ENCODE data around the gene MC3R.

The MC3R gene
- long read RNA-seq: 0 reads

DNA sequence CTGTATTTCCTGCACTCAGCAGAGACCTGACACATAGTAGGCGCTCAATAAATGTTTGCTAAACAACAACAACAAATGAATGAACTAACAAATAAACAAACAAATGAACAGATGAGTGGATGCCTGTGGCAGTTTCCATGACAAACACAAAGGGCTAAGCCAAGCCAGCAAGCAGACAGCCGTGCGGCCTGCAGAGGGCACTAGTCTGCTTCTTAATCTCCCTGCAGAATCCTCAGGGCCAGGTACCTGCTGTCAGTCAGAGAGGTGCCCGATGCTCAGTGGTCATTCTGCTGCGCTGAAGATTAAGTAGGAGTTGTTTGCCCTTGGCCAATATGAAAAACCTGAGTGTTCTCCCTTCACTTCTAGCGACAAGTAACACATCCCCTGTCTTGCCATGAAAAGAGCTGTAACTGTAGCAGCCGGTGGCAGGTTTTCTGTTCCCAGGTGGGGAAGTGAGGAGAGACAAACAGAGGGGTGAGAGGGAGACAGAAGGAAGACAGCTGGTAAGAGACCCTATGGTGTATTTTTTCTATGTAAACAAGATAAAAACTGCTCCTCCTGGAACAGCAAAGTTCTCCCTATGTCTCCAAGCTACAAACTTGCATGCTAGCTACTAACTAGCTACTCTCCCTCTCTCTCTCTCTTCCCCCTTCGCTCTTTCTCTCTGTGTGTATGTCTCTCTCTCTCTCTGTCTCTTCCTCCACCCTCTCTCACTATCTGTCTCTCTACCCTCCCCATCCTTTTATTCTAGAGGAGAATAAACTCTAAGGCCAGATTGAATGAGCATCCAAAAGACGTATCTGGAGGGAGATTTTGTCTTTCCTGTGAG, at the start of gene MC3R:
TSS of gene MC3R (plus strand) at position 779 of the 829 bp plus-strand sequence. CDS start 112 bp downstream, outside the sequence.
- Histone ChIP-seq H3K27me3 (ENCODE audit: insufficient read depth, poor library complexity, severe bottlenecking) (no peaks in the 10 kb centered on the region), H3K4me3 (replicated peaks; ENCODE audit: insufficient read depth, low read length) (no peak within 1 kb of the TSS), H3K27ac (replicated peaks) (no peak within 1 kb of the TSS)
- DNase-seq (ENCODE audit: low read depth in 1 of 2, low spot score in 1 of 2): peak; percentile 22 to 45
- TF ChIP-seq, protein P1, sequence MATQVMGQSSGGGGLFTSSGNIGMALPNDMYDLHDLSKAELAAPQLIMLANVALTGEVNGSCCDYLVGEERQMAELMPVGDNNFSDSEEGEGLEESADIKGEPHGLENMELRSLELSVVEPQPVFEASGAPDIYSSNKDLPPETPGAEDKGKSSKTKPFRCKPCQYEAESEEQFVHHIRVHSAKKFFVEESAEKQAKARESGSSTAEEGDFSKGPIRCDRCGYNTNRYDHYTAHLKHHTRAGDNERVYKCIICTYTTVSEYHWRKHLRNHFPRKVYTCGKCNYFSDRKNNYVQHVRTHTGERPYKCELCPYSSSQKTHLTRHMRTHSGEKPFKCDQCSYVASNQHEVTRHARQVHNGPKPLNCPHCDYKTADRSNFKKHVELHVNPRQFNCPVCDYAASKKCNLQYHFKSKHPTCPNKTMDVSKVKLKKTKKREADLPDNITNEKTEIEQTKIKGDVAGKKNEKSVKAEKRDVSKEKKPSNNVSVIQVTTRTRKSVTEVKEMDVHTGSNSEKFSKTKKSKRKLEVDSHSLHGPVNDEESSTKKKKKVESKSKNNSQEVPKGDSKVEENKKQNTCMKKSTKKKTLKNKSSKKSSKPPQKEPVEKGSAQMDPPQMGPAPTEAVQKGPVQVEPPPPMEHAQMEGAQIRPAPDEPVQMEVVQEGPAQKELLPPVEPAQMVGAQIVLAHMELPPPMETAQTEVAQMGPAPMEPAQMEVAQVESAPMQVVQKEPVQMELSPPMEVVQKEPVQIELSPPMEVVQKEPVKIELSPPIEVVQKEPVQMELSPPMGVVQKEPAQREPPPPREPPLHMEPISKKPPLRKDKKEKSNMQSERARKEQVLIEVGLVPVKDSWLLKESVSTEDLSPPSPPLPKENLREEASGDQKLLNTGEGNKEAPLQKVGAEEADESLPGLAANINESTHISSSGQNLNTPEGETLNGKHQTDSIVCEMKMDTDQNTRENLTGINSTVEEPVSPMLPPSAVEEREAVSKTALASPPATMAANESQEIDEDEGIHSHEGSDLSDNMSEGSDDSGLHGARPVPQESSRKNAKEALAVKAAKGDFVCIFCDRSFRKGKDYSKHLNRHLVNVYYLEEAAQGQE (IDR thresholded peaks at IDR 0.05; ENCODE audit: insufficient replicate concordance, low read depth): no peak
- TF ChIP-seq, protein P2, sequence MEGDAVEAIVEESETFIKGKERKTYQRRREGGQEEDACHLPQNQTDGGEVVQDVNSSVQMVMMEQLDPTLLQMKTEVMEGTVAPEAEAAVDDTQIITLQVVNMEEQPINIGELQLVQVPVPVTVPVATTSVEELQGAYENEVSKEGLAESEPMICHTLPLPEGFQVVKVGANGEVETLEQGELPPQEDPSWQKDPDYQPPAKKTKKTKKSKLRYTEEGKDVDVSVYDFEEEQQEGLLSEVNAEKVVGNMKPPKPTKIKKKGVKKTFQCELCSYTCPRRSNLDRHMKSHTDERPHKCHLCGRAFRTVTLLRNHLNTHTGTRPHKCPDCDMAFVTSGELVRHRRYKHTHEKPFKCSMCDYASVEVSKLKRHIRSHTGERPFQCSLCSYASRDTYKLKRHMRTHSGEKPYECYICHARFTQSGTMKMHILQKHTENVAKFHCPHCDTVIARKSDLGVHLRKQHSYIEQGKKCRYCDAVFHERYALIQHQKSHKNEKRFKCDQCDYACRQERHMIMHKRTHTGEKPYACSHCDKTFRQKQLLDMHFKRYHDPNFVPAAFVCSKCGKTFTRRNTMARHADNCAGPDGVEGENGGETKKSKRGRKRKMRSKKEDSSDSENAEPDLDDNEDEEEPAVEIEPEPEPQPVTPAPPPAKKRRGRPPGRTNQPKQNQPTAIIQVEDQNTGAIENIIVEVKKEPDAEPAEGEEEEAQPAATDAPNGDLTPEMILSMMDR (IDR thresholded peaks at IDR 0.05; ENCODE audit: insufficient read depth, low read length): peak; percentile 91

DNA sequence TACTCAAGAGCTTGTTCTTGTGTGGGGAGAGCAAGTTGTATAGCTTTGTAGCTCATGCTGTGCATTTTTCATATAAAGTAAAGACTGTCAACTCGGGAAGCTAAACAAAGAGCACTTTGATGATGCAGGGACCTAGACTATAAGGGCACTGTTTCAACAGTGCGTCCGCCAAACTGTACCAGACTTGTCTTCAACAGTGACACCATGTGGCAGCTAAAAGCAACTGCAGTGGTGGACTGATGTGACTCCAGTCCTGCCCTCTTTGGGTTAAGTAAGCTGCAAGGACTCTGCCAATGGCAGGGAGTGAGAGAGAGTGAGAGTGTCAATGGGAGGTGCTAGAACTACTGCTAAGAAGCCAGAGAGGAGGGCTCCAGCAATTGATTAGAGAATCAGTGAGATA, 48.1 kb upstream of the MC3R start:
- no peak overlapping the region for H3K4me3 ChIP-seq (replicated peaks; ENCODE audit: insufficient read depth, low read length)
- H3K27me3 ChIP-seq (ENCODE audit: insufficient read depth, poor library complexity, severe bottlenecking): no peaks in the 10 kb centered on the region
- no peak overlapping the region for H3K27ac ChIP-seq (replicated peaks)
- DNase-seq (ENCODE audit: low read depth in 1 of 2, low spot score in 1 of 2): peak in 1 of 2 experiments; percentile 17
- no peak for TF ChIP-seq GABPA (IDR thresholded peaks at IDR 0.05; ENCODE audit: low read depth)
- TF ChIP-seq, protein P2 (IDR thresholded peaks at IDR 0.05; ENCODE audit: insufficient read depth, low read length): peak; percentile 30

DNA sequence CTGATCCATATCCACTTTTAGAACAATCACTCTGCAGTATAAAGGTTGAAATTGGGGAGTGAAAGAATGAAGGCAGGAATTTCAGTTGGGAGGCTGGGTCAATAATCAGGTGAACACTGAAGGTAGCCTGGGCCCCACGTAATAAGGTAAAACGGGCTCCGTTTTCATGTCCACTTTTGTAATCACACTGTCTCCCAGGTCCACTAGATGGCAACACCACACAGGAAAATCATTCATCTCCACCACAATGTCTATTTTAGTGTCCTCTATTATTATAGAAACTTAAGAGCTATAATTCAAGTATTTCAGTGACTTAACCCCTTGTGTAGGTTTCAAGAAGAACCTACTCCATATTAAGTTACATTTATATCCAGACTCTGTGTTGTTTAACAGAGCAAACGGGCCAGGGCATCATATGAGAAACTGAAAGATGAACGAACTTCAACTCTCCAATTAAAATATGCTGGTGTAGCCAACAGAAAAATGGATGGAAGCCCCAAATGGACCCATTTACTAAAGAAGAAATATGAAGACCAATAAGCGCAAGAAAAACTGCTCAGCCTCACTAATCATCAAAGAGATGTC, 45.9 kb upstream of the MC3R start:
- Histone ChIP-seq H3K4me3 (replicated peaks; ENCODE audit: insufficient read depth, low read length) (no peak overlapping the region), H3K27me3 (ENCODE audit: insufficient read depth, poor library complexity, severe bottlenecking) (no peaks in the 10 kb centered on the region), H3K27ac (replicated peaks) (no peak overlapping the region)
- DNase-seq (ENCODE audit: low read depth in 1 of 2, low spot score in 1 of 2): peak in 1 of 2 experiments; percentile 7
- TF ChIP-seq POLR2AphosphoS5 (IDR thresholded peaks at IDR 0.05; ENCODE audit: low read depth) (no peak), SPI1 (IDR thresholded peaks at IDR 0.05; ENCODE audit: borderline replicate concordance, low read depth) (no peak), GABPA (IDR thresholded peaks at IDR 0.05; ENCODE audit: low read depth) (no peak)
- TF ChIP-seq, protein P2 (IDR thresholded peaks at IDR 0.05; ENCODE audit: insufficient read depth, low read length): no peak
- TF ChIP-seq, protein P1 (IDR thresholded peaks at IDR 0.05; ENCODE audit: insufficient replicate concordance, low read depth): no peak
